ENCODE measurements around the gene SPAG7.

The SPAG7 gene

DNA sequence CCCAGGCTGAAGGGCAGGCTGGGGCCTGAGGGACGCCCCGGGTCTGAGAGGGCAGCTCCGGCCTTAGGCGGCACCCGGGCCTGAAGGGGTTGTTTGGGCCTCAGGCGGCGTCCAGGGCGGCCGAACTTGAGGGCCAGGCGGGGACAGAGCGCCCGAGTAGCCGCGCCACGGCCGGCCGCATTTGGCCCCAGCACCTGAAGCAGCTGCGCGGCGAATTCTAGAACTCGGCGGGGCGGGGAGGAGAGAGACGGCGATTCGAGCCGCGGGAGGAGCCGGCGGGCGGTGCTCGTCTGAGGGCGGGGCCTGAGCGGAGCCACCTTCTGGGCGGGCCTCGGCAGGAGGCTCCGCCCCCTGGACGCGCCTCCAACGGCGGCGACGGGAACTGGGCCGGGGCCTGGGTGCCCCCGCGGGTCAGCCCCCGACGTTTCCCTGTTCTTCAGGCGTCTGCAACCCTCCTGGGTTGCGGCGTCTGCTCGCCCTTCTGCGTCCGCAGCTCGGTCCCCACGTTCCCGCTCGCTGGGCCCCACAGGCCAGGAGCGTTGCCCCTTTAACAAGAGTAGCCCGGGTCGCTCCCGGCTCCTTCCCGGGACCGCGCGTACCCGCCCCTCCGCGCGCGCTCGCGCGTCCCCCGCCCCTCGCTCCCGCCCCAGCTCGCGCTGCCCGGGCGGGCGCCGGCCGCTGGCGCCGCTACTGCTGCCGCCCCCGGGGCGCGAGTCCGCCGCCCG, 29.8 kb upstream of the SPAG7 start, which contains the start of the genes INCA1 and KIF1C:
Gene INCA1, minus strand, starts transcription at position 221 of the 725 bp plus-strand sequence. CDS start 3,085 bp downstream, outside the sequence.
Gene KIF1C, plus strand, starts transcription at position 649 of the 725 bp plus-strand sequence. CDS start 2,297 bp downstream, outside the sequence.
- Histone ChIP-seq H3K27me3 (ENCODE audit: control insufficient read depth, insufficient read depth, low read length) (no peaks in the 10 kb centered on the region), H3K4me3 (ENCODE audit: low read depth, low read length) (peak within 1 kb of the TSS; percentile 95), H3K4me1 (ENCODE audit: control insufficient read depth, insufficient read depth, low read length) (peaks cover 14% of the 10 kb centered on the region; the same call in 1 of the 2 replicates), H3K27ac (ENCODE audit: low read depth, low read length) (peak within 1 kb of the TSS; percentile 83), H3K36me3 (ENCODE audit: control insufficient read depth, insufficient read depth, low read length) (peaks cover 28% of the 10 kb centered on the region), H3K9me3 (ENCODE audit: control insufficient read depth, insufficient read depth, low read length) (no peaks in the 10 kb centered on the region), H3K9ac (ENCODE audit: low read depth, low read length) (peak within 1 kb of the TSS; percentile 72)

DNA sequence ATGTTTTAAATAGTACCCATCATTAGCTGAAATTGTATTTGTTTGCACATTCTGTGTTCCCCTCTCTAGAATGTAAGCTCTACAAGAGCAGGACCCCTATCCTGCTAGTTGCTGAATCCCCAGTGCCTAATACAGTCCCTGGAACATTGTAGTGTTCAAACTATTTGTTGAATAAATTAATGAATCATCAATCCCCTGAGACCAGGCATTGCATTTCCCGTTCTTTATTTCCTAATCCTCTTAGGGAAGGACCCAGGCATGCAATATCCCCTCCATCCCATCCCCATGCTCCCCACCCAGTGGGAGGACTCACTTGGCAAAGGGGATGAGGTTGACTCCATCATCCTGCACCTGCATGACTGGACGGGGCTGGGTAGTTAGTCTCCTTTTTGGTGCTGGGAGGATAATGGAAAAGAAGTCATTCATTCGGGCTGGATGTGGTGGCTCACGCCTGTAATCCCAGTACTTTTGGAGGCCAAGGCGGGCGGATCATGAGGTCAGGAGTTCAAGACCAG, 26.5 kb upstream of the SPAG7 start:
- Histone ChIP-seq H3K4me3 (ENCODE audit: low read depth, low read length) (no peak overlapping the region), H3K9ac (ENCODE audit: low read depth, low read length) (no peak overlapping the region), H3K27ac (ENCODE audit: low read depth, low read length) (no peak overlapping the region), H3K27me3 (ENCODE audit: control insufficient read depth, insufficient read depth, low read length) (no peaks in the 10 kb centered on the region), H3K9me3 (ENCODE audit: control insufficient read depth, insufficient read depth, low read length) (no peaks in the 10 kb centered on the region), H3K4me1 (ENCODE audit: control insufficient read depth, insufficient read depth, low read length) (peaks cover 11% of the 10 kb centered on the region; the same call in 1 of the 2 replicates), H3K36me3 (ENCODE audit: control insufficient read depth, insufficient read depth, low read length) (0 out of 2 replicates have a peak, but pooled peaks cover 3% of the 10 kb centered on the region)

DNA sequence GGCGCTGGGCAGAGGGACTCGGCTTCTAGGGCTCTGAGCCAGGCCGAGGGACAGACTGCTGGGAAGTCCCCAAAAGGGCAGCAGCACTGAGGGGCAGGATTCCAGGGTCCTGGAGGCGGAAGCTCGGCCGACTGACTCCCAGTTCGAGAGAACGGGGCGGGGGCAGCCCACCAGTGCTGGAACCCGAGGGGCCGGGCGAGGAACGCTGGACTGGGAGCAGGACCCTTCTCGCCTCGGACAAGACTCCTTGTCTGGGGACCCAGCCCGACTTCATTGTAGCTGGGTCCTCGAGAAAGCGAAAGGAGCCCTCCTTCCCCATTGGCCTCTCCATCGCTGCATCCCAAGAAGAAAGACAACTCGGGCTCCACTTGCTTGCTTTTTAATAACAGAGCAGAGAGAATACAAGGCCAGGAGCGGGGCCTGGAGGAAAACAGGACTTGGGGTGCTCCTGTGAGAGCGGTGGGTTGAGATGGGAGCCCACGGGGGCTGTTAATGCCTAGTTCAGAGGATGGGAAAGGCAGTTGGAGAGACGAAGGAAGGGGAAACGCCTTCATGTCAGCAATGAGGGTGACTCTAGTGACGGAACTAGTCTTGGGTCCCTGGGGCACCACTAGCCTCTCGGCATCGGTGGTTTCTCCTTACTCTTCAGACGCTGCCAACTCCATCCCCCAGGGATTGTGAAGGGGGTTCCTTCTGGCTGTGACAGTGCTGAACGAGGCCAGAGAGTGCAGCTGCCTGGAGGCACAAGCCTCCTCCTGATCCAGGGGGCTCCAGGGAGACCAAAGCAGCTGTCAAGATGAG, 20.4 kb upstream of the SPAG7 start:
- Histone ChIP-seq H3K4me1 (ENCODE audit: control insufficient read depth, insufficient read depth, low read length) (peaks cover 14% of the 10 kb centered on the region), H3K27ac (ENCODE audit: low read depth, low read length) (no peak overlapping the region), H3K9me3 (ENCODE audit: control insufficient read depth, insufficient read depth, low read length) (no peaks in the 10 kb centered on the region), H3K4me3 (ENCODE audit: low read depth, low read length) (peak overlapping the region; percentile 77), H3K27me3 (ENCODE audit: control insufficient read depth, insufficient read depth, low read length) (peaks cover 2% of the 10 kb centered on the region; the same call in 1 of the 2 replicates), H3K36me3 (ENCODE audit: control insufficient read depth, insufficient read depth, low read length) (0 out of 2 replicates have a peak, but pooled peaks cover 3% of the 10 kb centered on the region), H3K9ac (ENCODE audit: low read depth, low read length) (no peak overlapping the region)

DNA sequence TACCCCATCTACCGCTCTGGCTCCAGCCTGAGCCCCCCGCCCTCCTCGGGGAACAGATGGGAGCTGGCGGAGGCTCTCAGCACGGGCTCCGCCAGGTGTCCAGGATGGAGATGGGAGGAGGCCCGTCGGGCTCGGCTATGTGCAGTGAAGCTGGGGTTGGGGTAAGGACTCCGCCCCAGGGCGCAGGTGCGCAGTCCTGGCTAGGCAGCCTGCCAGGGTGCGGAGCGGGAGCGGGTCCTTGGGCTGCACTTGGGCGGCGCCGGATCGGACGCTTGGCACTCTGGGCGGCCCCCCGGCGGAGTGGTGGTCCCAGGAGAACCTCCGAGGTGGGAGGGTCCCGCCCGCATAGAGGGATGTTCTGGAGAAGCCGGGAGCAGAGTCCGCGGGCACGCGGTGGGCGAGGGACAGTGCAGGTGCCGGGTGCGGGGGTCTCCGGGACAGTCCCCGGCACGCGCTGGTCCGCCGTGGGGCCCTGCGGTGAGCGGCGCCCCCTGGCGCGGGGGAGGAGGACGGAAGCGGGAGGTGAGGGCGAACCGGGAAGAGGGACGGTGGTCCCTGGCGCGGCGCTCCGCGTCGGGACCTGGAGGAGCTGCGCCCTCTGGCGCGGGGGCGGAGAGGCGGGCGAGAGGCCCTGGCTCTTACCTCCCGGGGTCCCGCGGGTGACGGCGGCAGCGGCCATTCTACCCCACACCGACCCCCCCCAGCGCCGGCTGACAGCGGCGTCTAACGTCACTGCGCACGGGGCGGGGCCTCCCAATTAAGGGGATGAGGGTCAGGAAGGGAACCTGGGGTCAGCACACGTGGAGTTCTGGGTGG, 19.5 kb upstream of the SPAG7 start, which contains the start of gene CAMTA2:
Gene CAMTA2, minus strand, starts transcription at position 725 of the 816 bp plus-strand sequence. CDS start 1,453 bp downstream, outside the sequence.
- Histone ChIP-seq H3K9ac (ENCODE audit: low read depth, low read length) (no peak within 1 kb of the TSS), H3K4me3 (ENCODE audit: low read depth, low read length) (peak within 1 kb of the TSS; percentile 77), H3K4me1 (ENCODE audit: control insufficient read depth, insufficient read depth, low read length) (peaks cover 14% of the 10 kb centered on the region), H3K27ac (ENCODE audit: low read depth, low read length) (no peak within 1 kb of the TSS), H3K36me3 (ENCODE audit: control insufficient read depth, insufficient read depth, low read length) (peaks cover 9% of the 10 kb centered on the region; the same call in 1 of the 2 replicates), H3K9me3 (ENCODE audit: control insufficient read depth, insufficient read depth, low read length) (no peaks in the 10 kb centered on the region), H3K27me3 (ENCODE audit: control insufficient read depth, insufficient read depth, low read length) (peaks cover 2% of the 10 kb centered on the region; the same call in 1 of the 2 replicates)

DNA sequence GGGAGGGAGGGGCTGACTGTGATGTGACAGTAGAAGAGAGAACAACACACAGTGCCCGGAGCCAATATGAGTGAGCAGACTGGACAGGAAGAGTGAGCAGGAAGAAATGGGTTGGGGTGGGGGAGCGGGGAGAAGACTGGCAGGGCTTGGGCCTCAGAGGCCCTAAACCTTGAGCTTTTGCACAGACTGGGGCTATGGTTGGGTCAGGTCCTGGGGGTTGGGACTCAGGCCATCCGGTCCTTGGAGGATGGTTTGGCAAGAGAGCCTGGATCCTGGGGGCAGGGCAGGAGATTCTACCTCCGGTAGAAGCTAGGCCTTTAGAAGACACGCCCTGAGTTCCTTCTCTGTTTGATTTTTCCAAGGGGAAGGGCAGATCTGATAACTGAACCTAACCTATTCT, 18.8 kb upstream of the SPAG7 start:
- Histone ChIP-seq H3K4me1 (ENCODE audit: control insufficient read depth, insufficient read depth, low read length) (peaks cover 14% of the 10 kb centered on the region), H3K27me3 (ENCODE audit: control insufficient read depth, insufficient read depth, low read length) (peaks cover 2% of the 10 kb centered on the region; the same call in 1 of the 2 replicates), H3K9me3 (ENCODE audit: control insufficient read depth, insufficient read depth, low read length) (no peaks in the 10 kb centered on the region), H3K9ac (ENCODE audit: low read depth, low read length) (no peak overlapping the region), H3K27ac (ENCODE audit: low read depth, low read length) (no peak overlapping the region), H3K36me3 (ENCODE audit: control insufficient read depth, insufficient read depth, low read length) (peaks cover 11% of the 10 kb centered on the region; the same call in 1 of the 2 replicates), H3K4me3 (ENCODE audit: low read depth, low read length) (peak overlapping the region; percentile 77)

DNA sequence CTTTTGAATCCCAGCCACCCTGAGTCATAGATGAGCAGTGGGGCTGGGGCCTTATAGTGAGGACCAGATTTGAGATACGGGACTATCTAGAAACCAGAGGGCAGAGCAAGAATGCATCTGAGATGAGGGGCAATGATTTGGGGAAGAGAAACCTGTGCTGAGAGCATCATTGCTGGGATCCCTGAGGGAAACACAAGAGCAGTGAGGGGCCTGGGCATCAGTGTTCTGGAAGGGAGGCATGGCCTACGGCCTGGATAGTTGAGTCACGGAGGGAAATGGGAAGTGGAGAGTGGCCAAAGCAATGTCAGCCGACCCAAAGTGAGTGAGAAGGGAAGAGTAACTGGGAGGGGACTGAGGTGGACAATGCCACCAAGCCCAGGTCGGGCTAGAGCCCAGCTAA, 14.7 kb upstream of the SPAG7 start:
- no peak overlapping the region for H3K27ac ChIP-seq (ENCODE audit: low read depth, low read length)
- H3K27me3 ChIP-seq (ENCODE audit: control insufficient read depth, insufficient read depth, low read length): peaks cover 14% of the 10 kb centered on the region; the same call in 1 of the 2 replicates
- peaks cover 18% of the 10 kb centered on the region; the same call in 1 of the 2 replicates for H3K36me3 ChIP-seq (ENCODE audit: control insufficient read depth, insufficient read depth, low read length)
- no peak overlapping the region for H3K9ac ChIP-seq (ENCODE audit: low read depth, low read length)
- no peaks in the 10 kb centered on the region for H3K9me3 ChIP-seq (ENCODE audit: control insufficient read depth, insufficient read depth, low read length)
- H3K4me3 ChIP-seq (ENCODE audit: low read depth, low read length): no peak overlapping the region
- H3K4me1 ChIP-seq (ENCODE audit: control insufficient read depth, insufficient read depth, low read length): peaks cover 8% of the 10 kb centered on the region

DNA sequence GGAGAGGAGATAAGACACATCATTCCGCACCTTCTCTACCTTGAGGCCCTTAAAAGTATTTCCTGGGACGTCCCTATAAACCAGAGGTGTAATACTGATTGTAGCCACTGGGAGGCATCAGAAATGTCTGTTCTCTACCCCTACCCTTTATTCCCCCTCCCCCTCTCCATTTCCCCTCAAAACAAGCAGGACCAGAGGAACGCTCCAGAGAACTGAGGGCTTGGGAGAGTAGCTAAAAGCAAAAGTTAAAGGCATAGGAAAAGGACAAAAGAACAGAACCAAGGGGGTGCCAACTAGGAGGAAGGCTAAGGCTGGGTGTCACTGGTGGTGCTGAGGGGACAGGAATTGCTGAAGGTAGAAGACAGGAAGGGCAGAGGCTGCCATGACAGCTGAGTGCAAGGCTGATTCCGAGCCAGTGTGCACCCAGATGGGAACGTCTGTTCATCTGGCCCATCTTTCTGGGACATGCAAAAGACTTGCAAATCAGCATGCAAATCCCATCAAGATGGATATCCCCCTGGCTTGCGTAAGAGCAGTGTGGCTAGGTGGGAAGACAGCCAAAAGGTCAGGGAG, 13.1 kb upstream of the SPAG7 start:
- Histone ChIP-seq H3K9ac (ENCODE audit: low read depth, low read length) (no peak overlapping the region), H3K9me3 (ENCODE audit: control insufficient read depth, insufficient read depth, low read length) (no peaks in the 10 kb centered on the region), H3K27me3 (ENCODE audit: control insufficient read depth, insufficient read depth, low read length) (peaks cover 14% of the 10 kb centered on the region; the same call in 1 of the 2 replicates), H3K4me1 (ENCODE audit: control insufficient read depth, insufficient read depth, low read length) (peaks cover 4% of the 10 kb centered on the region; the same call in 1 of the 2 replicates), H3K4me3 (ENCODE audit: low read depth, low read length) (no peak overlapping the region), H3K27ac (ENCODE audit: low read depth, low read length) (no peak overlapping the region), H3K36me3 (ENCODE audit: control insufficient read depth, insufficient read depth, low read length) (peaks cover 18% of the 10 kb centered on the region; the same call in 1 of the 2 replicates)

DNA sequence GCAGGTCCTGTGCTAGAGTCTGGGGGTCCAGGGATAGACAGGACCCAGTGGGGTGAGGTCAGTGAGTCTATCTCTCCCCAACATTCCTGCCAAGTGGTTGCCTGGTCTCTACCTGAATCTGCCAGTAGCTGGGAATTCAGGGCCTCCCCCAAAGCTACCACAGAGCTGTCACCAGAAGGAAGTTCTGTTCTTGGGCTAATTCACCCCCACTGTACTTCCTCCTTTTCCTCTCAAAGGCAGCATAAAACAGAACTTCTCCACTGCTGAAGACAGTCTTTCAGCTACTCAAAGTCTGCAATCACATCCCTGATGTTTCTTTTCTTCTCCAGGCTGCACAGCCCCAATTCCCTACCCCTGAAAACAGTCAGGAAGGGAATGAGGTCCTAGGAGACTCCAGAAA, 11.1 kb upstream of the SPAG7 start:
- Histone ChIP-seq H3K4me3 (ENCODE audit: low read depth, low read length) (no peak overlapping the region), H3K9me3 (ENCODE audit: control insufficient read depth, insufficient read depth, low read length) (no peaks in the 10 kb centered on the region), H3K9ac (ENCODE audit: low read depth, low read length) (no peak overlapping the region), H3K27me3 (ENCODE audit: control insufficient read depth, insufficient read depth, low read length) (peaks cover 31% of the 10 kb centered on the region), H3K4me1 (ENCODE audit: control insufficient read depth, insufficient read depth, low read length) (peaks cover 4% of the 10 kb centered on the region; the same call in 1 of the 2 replicates), H3K36me3 (ENCODE audit: control insufficient read depth, insufficient read depth, low read length) (peaks cover 18% of the 10 kb centered on the region; the same call in 1 of the 2 replicates), H3K27ac (ENCODE audit: low read depth, low read length) (no peak overlapping the region)

DNA sequence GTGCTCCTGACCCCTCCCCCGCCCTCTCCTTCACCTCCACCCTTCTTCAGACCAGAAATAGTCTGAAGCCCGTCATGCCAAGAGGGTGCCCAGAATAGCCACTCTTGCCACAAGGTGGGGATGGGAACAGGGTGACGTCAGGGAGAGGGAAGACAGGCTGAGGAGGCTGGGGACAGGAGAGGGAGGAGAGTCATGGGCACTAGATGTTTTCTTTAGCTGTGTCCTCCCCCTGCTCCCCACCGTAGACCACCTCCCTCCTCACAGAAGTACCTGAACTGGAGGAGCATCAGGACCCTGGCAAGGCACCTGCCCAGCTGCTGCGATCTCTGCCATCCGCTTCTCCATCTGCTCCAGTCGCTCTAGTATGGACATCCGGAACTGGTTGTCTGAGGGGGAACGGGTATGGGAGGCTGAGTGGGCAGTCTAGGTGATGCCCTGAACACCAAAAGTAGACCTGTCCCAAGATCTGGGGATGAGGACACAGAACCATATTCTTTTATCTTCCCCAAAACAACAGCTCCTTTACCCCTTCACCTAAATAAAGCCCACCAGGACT, 6.6 kb upstream of the SPAG7 start:
- Histone ChIP-seq H3K27me3 (ENCODE audit: control insufficient read depth, insufficient read depth, low read length) (peaks cover 31% of the 10 kb centered on the region), H3K9ac (ENCODE audit: low read depth, low read length) (no peak overlapping the region), H3K9me3 (ENCODE audit: control insufficient read depth, insufficient read depth, low read length) (no peaks in the 10 kb centered on the region), H3K4me1 (ENCODE audit: control insufficient read depth, insufficient read depth, low read length) (peaks cover 6% of the 10 kb centered on the region), H3K36me3 (ENCODE audit: control insufficient read depth, insufficient read depth, low read length) (peaks cover 24% of the 10 kb centered on the region; the same call in 1 of the 2 replicates), H3K4me3 (ENCODE audit: low read depth, low read length) (no peak overlapping the region), H3K27ac (ENCODE audit: low read depth, low read length) (no peak overlapping the region)
